ENCODE measurements around the gene NSUN7.
"Not testable (repeated sequence)": the region's sequence is repeated elsewhere in the genome, so short reads cannot be mapped to it uniquely, and the experiment has no call there.

The NSUN7 gene, protein sequence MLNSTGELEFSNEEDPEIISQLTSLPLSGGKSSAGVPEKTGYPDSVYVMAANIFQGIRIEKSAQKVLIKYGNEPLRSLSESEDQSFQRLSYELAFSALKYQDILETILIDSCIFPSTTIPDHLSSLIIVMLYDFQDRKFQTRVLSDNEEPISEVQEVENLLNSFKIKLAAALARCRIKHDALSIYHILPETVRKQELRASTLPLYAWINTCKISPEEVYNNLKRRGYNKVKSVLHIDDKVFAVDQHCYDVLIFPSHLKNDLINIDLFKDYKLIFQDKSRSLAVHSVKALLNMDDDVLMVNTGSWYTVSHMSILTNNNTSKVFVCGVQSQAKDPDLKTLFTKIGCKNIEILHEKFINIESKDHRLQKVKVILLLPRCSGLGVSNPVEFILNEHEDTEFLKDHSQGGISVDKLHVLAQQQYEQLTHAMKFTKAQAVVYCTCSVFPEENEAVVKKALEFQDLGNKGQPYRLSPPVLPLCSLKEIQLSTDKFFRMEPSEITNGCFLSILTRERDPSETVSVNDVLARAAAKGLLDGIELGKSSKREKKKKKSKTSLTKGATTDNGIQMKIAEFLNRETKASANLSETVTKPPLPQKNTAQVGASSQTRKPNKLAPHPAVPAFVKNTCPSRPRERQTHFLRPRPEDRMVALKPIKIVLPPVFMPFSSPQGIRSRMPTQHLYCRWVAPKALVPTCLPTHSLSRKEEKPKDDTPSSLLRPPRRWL

DNA sequence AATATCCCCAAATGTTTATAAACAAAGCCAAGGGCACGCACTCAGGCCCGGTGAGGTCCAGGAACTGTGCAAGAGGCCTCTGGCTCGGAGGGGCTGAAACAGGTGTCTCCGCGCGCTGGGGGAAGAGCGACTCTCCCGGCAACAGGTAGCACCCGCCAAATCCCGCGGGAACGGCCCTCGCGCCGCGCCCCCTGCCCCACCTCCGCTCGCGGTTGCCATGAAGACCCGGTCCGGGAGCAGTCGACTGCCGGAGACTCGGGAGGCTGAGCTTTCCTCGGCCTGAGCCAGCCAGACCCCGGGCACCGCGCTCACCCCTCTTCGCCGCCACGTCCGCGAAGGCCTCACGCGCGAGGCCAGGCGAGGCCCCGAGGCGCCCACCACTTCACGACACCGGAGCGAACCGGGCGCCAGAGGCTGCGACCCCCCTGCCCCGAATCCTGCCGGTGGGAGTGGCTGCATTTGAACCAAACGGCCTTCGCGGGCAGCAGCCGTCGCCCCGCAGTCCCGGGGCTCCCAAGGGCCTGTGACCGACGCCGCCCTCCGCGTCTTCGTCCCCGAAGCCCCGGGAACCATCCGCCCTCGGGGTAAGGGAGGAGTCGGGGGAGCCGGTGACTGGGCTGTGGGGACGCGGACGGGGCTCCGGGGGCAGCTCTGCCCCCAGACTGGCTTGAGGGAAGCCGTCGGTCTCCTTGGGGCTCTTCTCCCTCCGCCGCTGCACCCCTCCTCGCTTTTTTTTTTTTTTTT lies at the start of gene NSUN7:
TSS of gene NSUN7 (plus strand) at position 239 of the 744 bp plus-strand sequence. CDS start 739 bp downstream, outside the sequence.
- no peak for DNase-seq (ENCODE audit: low read depth in 4 of 4, low spot score in 1 of 4)

DNA sequence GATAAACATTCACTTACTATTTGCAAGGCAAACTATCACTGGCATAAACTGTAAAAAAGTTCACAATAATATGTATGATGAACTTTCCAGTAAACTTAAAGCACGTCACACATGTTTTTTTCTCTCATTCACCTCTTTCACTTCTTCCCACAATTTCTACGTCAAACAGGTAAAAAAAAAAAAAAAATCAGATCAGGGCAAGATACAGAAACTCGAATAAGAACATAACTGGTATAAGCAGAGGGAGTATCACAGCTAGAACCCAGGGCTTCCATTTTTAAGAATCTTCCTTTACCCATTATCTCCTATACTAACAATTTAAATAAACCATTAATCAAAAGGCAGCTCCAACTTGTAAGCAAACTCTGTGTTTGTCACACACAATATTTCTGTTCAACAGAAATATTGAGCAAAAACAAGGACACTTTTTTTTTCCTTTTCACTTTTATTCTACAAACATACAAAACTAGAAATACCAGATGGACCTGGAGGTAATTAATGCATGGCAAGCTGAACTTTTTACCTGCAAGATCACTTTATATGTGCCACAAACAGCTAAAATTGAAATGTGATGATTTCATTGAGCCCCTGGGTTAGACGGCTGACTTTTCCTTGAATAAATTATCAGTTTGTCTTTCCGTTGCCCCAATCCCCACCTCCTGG lies 47.5 kb upstream of the NSUN7 start:
- DNase-seq (ENCODE audit: low read depth in 4 of 4, low spot score in 1 of 4) = no peak

DNA sequence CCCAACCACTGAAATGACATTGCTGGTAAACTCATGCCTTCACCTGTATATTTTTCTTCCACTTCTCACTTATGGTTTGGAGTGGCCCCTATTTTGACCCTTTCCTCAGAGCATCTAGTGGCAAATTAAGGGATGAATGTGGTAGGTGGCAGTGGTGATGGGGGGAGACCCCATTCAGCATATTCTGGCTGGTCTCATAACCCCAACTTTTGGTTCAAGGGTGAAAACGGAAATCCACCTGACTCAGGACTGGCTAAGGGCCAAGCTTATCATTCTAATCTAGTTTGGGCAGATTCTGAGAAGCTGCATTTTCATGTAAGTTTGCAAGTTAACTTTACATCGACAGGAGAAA lies 47.0 kb upstream of the NSUN7 start:
- peak in 1 of 4 experiments; percentile 29 for DNase-seq (ENCODE audit: low read depth in 4 of 4, low spot score in 1 of 4)

DNA sequence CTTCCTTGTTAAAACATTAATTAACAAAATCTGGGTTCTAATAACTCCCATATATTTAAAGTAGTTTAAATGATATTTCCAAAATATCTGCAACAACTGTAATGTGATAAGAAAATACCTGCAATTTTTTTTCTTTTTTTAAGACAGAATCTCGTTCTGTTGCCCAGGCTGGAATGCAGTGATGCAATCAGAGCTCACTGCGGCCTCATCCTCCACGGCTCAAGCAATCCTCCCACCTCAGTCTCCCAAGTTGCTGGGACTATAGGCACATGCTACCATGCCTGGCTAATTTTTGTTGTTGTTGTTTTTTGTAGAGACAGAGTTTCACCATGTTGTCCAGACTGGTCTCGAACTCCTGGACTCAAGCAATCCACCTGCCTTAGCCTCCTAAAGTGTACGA lies 45.7 kb upstream of the NSUN7 start:
- DNase-seq (ENCODE audit: low read depth in 4 of 4, low spot score in 1 of 4) = no peak

DNA sequence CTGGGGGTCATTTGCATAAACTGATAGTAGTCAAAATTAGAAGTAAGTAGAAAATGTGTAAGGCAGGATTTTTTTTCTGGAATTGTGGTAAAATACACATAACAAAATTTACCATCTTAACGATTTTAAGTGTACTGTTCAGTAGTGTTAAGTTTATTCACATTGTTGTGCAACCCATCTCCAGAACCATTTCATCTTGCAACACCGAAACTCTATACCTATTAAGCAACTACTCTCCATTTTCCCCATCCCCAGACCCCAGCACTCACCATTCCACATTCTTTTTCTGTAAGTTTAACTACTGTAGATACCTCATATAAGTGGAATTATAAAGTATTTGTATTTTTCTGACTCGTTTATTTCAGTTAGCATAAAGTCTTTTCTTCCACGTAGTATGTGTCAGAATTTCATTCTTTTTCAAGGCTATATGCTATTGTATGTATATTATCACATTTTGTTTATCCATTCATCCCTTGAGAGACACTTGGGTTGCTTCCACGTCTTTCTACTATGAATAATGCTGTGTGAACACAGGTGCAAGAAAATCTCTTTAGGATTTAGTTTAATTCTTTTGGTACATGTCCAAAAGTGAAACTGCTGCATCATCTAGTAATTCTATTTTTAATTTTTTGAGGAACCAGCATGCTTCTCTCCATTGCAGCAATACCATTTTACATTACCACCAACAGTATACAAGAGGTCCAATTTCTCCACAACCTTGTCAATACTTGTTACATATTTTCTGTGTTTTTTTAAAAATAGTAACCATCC lies 39.1 kb upstream of the NSUN7 start:
- DNase-seq (ENCODE audit: low read depth in 4 of 4, low spot score in 1 of 4) = no peak

DNA sequence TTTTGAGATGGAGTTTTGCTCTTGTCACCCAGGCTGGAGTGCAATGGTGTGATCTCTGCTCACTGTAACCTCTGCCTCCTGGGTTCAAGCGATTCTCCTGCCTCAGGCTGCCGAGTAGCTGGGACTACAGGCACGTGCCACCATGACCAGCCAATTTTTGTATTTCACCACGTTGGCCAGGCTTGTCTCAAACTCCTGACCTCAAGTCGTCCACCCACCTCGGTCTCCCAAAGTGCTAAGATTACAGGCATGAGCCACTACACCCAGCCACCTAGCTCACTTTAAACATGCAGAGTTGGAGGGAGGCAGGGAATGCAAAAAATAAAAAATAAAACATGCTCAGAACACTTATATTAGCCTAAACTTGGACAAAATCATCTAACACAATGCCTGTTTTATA lies 36.8 kb upstream of the NSUN7 start:
- DNase-seq (ENCODE audit: low read depth in 4 of 4, low spot score in 1 of 4) = not testable (repeated sequence)

DNA sequence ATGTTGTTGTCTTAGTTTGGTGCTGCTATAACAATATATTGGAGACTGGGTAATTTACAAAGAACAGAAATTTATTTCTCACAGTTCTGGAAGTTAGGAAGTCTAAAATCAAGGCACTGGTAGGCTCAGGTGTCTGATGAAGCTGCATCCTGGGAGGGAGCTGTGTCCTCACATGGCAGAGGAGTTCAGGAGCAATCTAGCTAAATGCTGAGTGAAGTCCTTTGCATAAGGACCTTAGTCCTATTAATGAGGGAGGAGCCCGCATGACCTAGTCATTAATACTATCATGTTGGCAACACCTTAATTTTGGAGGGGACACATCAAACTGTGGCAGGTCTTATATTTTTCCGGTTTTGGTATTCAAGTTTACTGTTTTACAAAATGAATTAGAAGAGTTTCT lies 36.0 kb upstream of the NSUN7 start:
- no peak for DNase-seq (ENCODE audit: low read depth in 4 of 4, low spot score in 1 of 4)

DNA sequence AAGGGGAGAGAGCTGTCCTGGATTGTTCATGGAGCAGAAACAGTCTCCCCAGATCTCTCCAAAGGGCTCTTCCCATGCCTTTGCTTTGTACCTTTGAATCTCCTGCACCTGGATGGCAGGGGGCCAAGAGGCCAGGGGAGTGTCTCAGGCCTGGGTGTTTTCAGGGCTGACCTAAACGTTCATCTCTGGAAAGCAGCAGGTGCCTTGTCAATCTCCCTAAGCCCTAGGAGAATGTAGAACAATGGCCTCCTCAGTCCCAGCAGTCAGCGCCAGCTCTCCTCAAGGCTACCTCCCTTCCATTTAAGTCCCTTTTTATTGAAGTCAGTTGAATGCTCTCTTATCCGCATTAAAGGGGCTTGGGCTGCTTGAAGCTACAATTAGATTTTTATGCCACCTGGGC lies 31.2 kb upstream of the NSUN7 start:
- DNase-seq (ENCODE audit: low read depth in 4 of 4, low spot score in 1 of 4) = no peak

DNA sequence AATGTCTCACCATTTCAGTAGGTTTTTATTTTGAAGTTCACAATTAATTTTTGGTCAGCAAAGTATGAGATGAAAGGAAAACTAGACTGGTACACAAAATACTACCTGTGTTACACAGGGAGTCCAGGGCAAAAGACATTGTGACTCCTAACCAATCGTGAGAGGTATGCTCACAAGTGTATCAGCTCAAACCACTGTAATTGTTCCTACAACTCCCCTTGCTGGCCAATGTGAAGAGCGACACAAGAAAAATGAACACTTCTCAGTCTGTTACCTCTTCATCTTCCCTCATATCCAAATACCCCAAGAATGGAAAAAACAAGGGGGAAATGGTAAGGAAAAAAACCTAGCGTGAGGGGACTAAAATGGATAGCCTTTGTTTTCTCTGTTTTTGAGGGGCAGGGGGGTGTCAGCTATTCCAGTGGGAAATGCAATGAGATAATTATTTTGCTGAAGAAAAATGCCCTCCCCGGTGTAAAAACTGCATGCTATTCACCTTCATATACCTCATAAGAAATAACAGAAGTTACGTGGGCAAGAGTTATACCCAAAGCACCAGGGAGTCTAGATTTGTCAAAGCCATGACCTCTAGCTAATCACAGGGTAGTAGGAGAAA lies 30.6 kb upstream of the NSUN7 start:
- DNase-seq (ENCODE audit: low read depth in 4 of 4, low spot score in 1 of 4) = no peak

DNA sequence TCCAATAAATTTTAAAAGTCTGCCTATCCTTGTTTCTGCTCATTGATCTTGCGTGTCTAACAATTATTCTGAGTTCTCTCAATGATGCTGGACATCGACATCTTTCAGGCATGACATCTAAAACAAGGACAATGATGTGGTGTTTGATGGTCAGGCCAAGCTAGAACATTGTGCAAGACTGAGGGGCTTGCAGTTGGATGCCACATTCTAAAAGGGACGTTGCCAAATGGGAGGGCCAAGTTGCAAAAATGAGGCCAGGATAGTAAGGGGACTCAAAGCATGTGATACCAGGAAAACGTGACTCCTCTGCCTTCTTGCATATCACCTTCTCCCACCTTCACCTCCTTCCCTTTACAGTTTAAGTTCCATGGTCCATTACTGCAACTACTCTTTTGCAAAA lies 29.4 kb upstream of the NSUN7 start:
- no peak for DNase-seq (ENCODE audit: low read depth in 4 of 4, low spot score in 1 of 4)

DNA sequence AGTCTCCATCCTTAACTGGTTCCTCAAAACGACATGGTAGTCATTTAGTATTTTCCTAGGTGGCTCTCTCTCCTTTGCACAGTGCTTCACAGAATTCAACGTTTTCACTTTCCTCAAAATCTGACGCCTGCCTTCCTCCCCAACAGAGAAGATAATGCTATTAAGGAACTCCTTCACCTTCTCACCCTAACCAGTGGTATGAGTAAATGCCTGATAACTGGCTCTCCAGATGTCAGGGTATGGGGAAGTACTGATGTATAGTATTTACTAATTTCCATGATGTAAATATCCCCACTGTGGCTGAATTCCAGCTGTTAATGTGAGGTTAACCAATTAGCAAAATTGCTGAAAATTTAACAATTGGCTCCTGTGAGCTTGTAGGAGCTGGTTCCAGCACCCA lies 28.8 kb upstream of the NSUN7 start:
- no peak for DNase-seq (ENCODE audit: low read depth in 4 of 4, low spot score in 1 of 4)

DNA sequence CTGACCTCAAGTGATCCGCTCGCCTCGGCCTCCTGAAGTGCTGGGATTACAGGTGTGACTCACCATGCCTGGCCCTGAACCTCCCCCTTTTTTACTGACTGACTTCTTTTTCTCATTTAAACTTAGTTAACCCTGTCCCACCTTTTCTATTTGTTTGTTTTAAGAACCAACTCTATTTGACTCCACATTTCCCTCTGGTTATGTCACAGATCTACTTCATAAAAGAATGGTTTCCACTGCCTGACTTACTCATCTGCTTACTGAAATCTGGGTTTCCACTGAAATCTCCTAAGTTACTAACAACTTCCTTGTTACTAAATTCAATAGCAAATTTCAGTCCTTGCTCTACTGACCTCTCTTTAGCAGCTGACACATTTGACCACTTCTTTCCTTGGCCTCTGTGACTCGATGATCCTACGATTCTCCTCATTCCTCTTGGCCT lies 28.0 kb upstream of the NSUN7 start:
- no peak for DNase-seq (ENCODE audit: low read depth in 4 of 4, low spot score in 1 of 4)

DNA sequence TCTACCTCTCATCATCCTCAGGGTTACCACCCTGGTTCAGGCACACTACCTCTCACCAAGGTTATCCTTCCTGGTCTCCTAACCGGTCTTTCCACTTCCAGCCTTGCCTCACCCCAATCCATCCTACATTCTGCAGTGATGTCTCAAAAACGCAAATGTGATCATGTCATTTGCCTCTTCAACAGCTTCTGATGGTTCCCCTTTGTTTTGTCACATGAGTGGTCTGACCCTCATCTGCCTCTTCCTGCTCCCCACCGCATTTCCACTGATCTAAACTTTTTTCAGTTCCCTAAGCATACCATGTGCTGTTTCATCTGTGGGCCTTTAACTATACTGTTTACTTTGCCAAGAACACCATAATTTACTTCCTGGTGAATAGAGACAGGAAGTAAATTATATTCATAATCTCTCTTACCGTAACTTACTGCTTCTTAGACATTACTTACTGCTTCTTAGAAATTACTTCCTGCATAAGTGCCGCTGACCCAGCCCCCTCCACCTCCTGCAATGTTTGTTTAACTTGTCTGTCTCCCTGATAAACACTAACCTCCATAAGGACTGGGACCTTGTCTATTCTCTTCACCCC lies 27.1 kb upstream of the NSUN7 start:
- no peak for DNase-seq (ENCODE audit: low read depth in 4 of 4, low spot score in 1 of 4)

DNA sequence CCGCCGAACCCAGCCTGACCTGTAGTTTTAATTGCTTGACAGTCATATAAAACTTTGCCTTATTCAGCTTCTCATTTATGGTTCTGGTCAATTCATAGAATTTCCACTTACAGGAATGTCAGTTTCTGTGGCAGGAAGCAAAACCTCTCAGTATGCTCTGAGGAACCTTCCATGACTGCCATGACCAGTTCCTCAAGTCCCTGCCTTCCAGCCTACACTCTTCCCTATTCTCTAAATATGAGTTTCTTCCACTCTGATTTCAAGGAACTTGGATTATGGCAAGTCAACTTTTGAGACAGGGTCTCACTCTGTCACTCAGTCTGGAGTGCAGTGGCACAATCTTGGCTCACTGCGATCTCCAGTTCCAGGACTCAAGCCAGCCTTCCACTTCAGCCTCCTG lies 26.0 kb upstream of the NSUN7 start:
- DNase-seq (ENCODE audit: low read depth in 4 of 4, low spot score in 1 of 4) = no peak

DNA sequence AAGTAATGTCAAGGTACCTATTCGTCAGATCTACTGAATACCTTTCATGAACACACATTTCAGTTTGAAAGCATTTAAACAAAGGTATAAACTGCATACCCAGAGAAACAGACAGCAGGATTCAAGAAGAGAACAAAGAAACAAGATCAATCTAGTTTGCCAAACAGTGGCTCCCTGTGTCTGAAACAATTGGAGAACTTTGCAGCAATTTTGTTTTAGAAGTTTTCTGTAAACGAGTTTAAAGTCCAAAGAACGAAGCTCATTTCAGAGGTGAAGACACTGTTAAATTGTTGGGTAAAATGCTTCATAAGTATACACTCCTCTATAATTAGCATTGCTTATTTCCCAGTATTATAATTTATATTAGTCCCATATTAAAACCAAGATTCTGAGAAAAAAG lies 21.4 kb upstream of the NSUN7 start:
- no peak for DNase-seq (ENCODE audit: low read depth in 4 of 4, low spot score in 1 of 4)

DNA sequence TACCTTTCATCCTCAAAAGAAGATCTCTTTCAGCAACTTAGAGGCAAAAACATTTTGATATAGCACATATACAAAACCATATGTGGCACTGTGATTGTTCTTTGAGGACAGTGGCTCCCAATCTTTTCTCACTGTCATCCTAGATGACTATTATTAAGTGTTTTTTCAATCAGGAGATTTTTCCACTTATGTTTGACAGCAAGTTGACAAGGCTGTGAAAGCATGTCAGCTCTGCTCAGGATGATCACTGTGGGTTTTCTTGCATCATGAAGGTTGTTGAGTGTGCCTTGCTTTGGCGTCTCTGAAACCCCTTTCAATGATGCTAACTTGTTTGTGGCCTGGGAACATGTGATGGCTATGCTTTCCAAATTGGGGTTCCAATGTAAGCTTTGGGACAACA lies 20.2 kb upstream of the NSUN7 start:
- no peak for DNase-seq (ENCODE audit: low read depth in 4 of 4, low spot score in 1 of 4)

DNA sequence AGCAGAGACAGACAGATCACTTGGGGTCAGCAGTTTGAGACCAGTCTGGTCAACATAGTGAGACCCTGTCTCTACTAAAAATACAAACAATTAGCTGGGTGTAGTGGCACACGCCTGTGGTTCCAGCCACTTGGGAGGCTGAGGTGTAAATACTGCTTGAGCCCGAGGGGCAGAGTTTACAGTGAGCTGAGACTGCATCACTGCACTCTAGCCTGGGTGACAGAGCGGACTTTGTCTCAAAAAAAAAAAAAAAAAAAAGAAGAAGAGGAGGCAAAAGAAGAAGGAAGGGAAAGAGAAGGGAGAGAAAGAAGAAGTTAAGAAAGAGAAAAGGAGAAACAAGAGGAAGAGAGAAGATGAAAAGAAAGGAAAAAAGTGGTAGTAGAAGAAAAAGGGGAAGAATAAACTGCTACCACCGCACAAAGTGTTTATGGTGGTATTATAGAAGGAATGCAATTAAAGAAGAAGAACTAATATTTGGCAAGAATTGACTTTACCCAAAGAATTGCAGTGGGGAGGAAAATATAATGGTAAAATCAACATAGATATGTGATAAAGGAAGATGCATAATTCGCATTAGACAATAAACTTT lies 19.6 kb upstream of the NSUN7 start:
- no peak for DNase-seq (ENCODE audit: low read depth in 4 of 4, low spot score in 1 of 4)

DNA sequence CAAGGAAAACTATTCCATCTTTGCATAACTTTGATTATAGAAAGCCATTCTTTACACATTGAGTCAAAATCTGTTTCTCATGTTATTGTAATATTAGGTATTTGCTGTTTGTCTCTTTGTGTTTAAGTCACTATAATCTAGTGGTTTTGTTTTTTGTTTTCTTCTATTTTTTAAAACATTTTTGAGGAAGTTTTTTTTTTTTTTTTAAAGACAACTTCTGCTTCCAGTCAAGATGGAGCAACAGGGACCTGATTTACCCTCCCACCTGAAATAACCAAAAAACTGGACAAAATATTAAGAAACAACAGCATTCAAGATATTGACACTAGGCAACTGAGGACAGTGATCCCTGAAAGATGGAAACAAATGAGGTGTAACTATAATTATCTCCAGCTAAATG lies 18.4 kb upstream of the NSUN7 start:
- no peak for DNase-seq (ENCODE audit: low read depth in 4 of 4, low spot score in 1 of 4)

DNA sequence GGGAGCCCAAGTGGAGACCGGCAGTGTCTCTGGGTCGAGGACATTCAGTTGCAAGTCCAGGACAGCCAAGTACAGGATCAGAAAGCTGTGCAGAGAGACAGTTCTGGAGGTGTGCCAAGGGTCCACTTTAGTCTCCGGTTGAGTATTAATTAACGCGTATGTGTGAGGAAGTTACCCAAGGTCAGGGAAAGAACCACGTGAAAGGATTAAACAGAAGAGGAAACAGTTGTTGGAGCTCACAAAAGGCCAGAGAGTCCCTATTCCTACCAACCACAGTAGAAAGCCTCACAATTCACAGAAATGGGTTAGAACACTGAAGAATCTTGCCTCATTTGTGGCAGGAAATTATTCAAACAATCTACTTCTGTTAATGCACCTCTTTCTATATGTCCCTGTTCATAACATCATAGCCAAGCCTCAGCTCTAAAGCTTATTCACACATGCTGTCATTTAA lies 17.9 kb upstream of the NSUN7 start:
- DNase-seq (ENCODE audit: low read depth in 4 of 4, low spot score in 1 of 4) = no peak
